DND-41 (cell line): ENCODE measurements around the gene ATP1B1.

ENCODE experiments used
- EZH2 ChIP-seq: IDR thresholded peaks from 3 replicates; pipeline ENCODE4 v1.6.1; 2012; ENCODE audit warnings: borderline replicate concordance, low read depth, mild to moderate bottlenecking, moderate library complexity, low read length, inconsistent platforms; ENCODE audit not compliant: severe bottlenecking
- TF ChIP-seq, protein P1 (sequence below): IDR thresholded peaks from 2 replicates; pipeline ENCODE4 v1.5.1; 2012; ENCODE audit warnings: borderline replicate concordance, low read length, moderate library complexity, mild to moderate bottlenecking; ENCODE audit not compliant: poor library complexity, severe bottlenecking; ENCODE audit errors: extremely low read depth

DNA sequence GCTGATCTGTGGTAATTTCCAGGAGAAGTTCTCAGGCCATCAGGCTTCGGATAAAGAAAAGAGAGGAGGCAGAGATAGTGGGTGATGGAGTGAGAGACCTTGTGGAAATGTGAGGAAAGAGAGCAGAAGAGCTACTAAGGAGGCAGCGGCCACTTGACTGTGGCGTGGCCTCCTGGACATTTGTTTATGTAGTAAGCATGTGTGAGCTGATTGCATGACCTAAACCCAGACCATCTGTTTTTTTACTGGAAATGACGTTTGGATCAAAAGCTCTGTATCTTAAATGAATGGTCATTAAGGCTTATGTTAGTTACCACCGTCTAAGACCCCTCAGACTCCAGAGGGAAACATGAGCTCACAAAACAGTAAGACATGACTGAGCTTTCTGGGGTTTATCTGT, 13.6 kb downstream of the ATP1B1 start:
- TF ChIP-seq, protein P1, sequence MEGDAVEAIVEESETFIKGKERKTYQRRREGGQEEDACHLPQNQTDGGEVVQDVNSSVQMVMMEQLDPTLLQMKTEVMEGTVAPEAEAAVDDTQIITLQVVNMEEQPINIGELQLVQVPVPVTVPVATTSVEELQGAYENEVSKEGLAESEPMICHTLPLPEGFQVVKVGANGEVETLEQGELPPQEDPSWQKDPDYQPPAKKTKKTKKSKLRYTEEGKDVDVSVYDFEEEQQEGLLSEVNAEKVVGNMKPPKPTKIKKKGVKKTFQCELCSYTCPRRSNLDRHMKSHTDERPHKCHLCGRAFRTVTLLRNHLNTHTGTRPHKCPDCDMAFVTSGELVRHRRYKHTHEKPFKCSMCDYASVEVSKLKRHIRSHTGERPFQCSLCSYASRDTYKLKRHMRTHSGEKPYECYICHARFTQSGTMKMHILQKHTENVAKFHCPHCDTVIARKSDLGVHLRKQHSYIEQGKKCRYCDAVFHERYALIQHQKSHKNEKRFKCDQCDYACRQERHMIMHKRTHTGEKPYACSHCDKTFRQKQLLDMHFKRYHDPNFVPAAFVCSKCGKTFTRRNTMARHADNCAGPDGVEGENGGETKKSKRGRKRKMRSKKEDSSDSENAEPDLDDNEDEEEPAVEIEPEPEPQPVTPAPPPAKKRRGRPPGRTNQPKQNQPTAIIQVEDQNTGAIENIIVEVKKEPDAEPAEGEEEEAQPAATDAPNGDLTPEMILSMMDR = no peak
- no peak for TF ChIP-seq EZH2
